ENCODE results near the gene BCCIP. TPM values are rescaled to one million over a fixed set of nuclear protein-coding genes. Genes with fewer than 3 reads are reported as not detected.

Gene BCCIP
- total RNA-seq, 4 donors from 2014 or later: 21.5 to 31.7 (median 27.7) TPM

GRCh38 chr10:125881192-125881591 lies 57.8 kb downstream of the BCCIP start, which contains the start of gene DHX32:
TSS of gene DHX32 (minus strand) at chr10:125881292. CDS start at chr10:125880824, 468 bp downstream.
- WGBS, 2 donors: 79 to 88% methylated on average over 4 of the region's 4 CpGs
- TF ChIP-seq POLR2A (IDR thresholded peaks at IDR 0.05) (no peak), CTCF (IDR thresholded peaks at IDR 0.05) (no peak)
- intact Hi-C loops (cut with DNase I; ENCODE audit: low total_unique reads): no loop called here
- DNase-seq (ENCODE audit: low spot score in 2 of 2): no peak
- no peak within 1 kb of the TSS for H3K4me3 ChIP-seq (ENCODE audit: low read depth, poor library complexity, severe bottlenecking)

- 83 to 87% methylated on average over 1 of the region's 1 CpG for WGBS, 2 donors
- no peak overlapping the region for H3K4me3 ChIP-seq (ENCODE audit: low read depth, poor library complexity, severe bottlenecking)
- intact Hi-C loops (cut with DNase I; ENCODE audit: low total_unique reads): no loop called here
- TF ChIP-seq POLR2A (IDR thresholded peaks at IDR 0.05): no peak
- TF ChIP-seq CTCF (IDR thresholded peaks at IDR 0.05): no peak
- no peak for DNase-seq (ENCODE audit: low spot score in 2 of 2)
These were observed 59.2 kb downstream of the BCCIP start for GRCh38 chr10:125882596-125882995.

- 75 to 92% methylated on average over 3 of the region's 3 CpGs for WGBS, 2 donors
- TF ChIP-seq CTCF (IDR thresholded peaks at IDR 0.05): no peak
- TF ChIP-seq POLR2A (IDR thresholded peaks at IDR 0.05): no peak
- DNase-seq (ENCODE audit: low spot score in 2 of 2): no peak
- intact Hi-C loops (cut with DNase I; ENCODE audit: low total_unique reads): no loop called here
- no peak overlapping the region for H3K4me3 ChIP-seq (ENCODE audit: low read depth, poor library complexity, severe bottlenecking)
These were observed 59.9 kb downstream of the BCCIP start for GRCh38 chr10:125883211-125883610.

MicroRNAs encoded within 50 kb of the gene (microRNA counts, 767-probe panel; counts per million panel counts)
- microRNA hsa-miR-4484: 0 to 358 counts per million in 2 donors

Small RNAs within 50 kb of the gene (microRNA-seq; reads per million reads assigned to microRNA genes)
- 0 reads per million in 2 donors for gene MIR4484 (ENCODE audit: borderline number of aligned reads in 1 of 2, borderline replicate concordance in 2 of 2)

Other genes starting within 250 kb of the BCCIP start
- gene TEX36, start 140.4 kb upstream of the BCCIP start, total RNA-seq: not detected
- 10 to 100 TPM; 12.8 to 20.8 (median 19.3) TPM for gene EDRF1, start 103.8 kb upstream of the BCCIP start, total RNA-seq
- gene MMP21, start 47.7 kb upstream of the BCCIP start, total RNA-seq: not detected
- gene UROS, start 288 bp upstream of the BCCIP start, total RNA-seq: 10 to 100 TPM; 24.0 to 29.2 (median 27.5) TPM
- gene DHX32, start 57.7 kb downstream of the BCCIP start, total RNA-seq: 10 to 100 TPM; 43.4 to 68.2 (median 55.5) TPM
- 1 to 10 TPM; 3.0 to 7.8 (median 4.3) TPM for gene FANK1, start 73.0 kb downstream of the BCCIP start, total RNA-seq

All from lower leg skin (tissue), 4 donors.